HUES64 (cell line): Measurements from ENCODE around the gene OAS3.

Experiments
- H3K27ac ChIP-seq: 2 replicates; pipeline ENCODE4 v1.7.0; 2013; ENCODE audit warnings: low read depth, low read length, inconsistent platforms
- H3K27me3 ChIP-seq: 2 replicates; pipeline ENCODE4 v1.6.1; 2013; ENCODE audit warnings: mild to moderate bottlenecking, low read length; ENCODE audit not compliant: insufficient read depth
- H3K36me3 ChIP-seq: 2 replicates; pipeline ENCODE4 v1.6.1; 2013; ENCODE audit warnings: mild to moderate bottlenecking, low read length; ENCODE audit not compliant: insufficient read depth
- H3K4me1 ChIP-seq: 2 replicates; pipeline ENCODE4 v1.6.1; 2013; ENCODE audit warnings: mild to moderate bottlenecking, low read length, moderate library complexity; ENCODE audit not compliant: insufficient read depth
- H3K4me3 ChIP-seq: 2 replicates; pipeline ENCODE4 v1.5.1; 2013; ENCODE audit warnings: mild to moderate bottlenecking, low read length, moderate library complexity
- H3K9ac ChIP-seq: 2 replicates; pipeline ENCODE4 v1.6.1; 2013; ENCODE audit warnings: mild to moderate bottlenecking, low read depth, low read length
- H3K9me3 ChIP-seq: 2 replicates; pipeline ENCODE4 v1.6.1; 2013; ENCODE audit warnings: low read depth, low read length; ENCODE audit not compliant: insufficient read depth
- WGBS: fragments of 150-250, 120-280 bp; methylation state at CpG from one replicate; pipeline ENCODE4 v1.1.7; 2013; ENCODE audit warnings: missing lambda C conversion rate; 5-methylcytosine and 5-hydroxymethylcytosine counted together

The OAS3 gene

DNA sequence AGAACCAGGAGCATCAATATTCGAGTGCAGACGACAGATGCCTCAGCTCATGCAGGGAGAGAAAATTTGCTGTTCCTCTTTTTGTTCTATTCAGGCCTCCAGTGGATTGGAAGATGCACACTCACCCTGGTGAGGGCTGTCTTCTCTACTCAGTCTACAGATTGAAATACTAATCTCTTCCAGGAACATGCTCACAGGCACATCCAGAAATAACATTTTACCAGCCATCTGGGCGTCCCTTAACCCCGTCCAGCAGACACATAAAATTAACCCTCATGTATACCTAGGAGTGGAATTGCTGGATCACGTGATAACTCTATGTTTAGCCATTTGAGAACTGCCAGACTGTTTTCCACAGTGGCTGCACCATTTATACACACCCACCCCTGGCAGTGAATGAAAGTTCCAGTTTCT, 35.6 kb downstream of the OAS3 start:
- Histone ChIP-seq H3K27me3 (no peaks in the 10 kb centered on the region), H3K4me1 (no peaks in the 10 kb centered on the region), H3K9me3 (no peaks in the 10 kb centered on the region), H3K36me3 (no peaks in the 10 kb centered on the region), H3K27ac (no peak overlapping the region), H3K9ac (no peak overlapping the region), H3K4me3 (no peak overlapping the region)
- 78% methylated on average over 5 of the region's 5 CpGs for WGBS

- Histone ChIP-seq H3K9ac (no peak overlapping the region), H3K27ac (no peak overlapping the region), H3K27me3 (no peaks in the 10 kb centered on the region), H3K4me3 (no peak overlapping the region), H3K4me1 (no peaks in the 10 kb centered on the region), H3K9me3 (no peaks in the 10 kb centered on the region), H3K36me3 (no peaks in the 10 kb centered on the region)
- WGBS: 92% methylated on average over 7 of the region's 7 CpGs
Measured at GRCh38 chr12:112974904-112975303, 36.6 kb downstream of the OAS3 start.

GRCh38 chr12:112977139-112977538, 38.9 kb downstream of the OAS3 start:
- no peak overlapping the region for H3K27ac ChIP-seq
- H3K4me1 ChIP-seq: no peaks in the 10 kb centered on the region
- no peaks in the 10 kb centered on the region for H3K36me3 ChIP-seq
- H3K9ac ChIP-seq: no peak overlapping the region
- WGBS: 90% methylated on average over 3 of the region's 3 CpGs
- H3K4me3 ChIP-seq: no peak overlapping the region
- H3K9me3 ChIP-seq: no peaks in the 10 kb centered on the region
- H3K27me3 ChIP-seq: no peaks in the 10 kb centered on the region

DNA sequence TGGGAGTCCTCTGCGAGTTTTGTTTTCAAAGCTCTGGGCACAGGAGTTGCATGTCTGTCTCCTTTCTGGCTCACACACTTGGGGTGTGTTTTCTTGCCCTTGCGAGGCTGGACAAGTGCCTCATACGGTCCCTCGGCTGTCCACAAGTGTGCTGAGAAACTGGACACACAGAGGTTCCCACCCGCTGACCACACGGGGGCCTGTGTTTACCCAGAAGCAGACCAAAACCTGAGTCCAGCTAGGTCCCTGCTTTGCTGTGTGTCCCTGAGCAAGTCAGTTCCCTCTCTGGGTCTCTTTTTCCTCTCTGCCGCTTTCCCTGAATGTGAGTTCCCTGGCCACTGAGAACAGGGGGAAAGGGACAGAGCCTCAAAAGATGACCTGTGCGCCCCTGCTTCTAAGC, 39.4 kb downstream of the OAS3 start:
- WGBS: 88% methylated on average over 8 of the region's 8 CpGs
- Histone ChIP-seq H3K9ac (no peak overlapping the region), H3K9me3 (no peaks in the 10 kb centered on the region), H3K4me3 (no peak overlapping the region), H3K27ac (no peak overlapping the region), H3K36me3 (no peaks in the 10 kb centered on the region), H3K4me1 (no peaks in the 10 kb centered on the region), H3K27me3 (no peaks in the 10 kb centered on the region)

DNA sequence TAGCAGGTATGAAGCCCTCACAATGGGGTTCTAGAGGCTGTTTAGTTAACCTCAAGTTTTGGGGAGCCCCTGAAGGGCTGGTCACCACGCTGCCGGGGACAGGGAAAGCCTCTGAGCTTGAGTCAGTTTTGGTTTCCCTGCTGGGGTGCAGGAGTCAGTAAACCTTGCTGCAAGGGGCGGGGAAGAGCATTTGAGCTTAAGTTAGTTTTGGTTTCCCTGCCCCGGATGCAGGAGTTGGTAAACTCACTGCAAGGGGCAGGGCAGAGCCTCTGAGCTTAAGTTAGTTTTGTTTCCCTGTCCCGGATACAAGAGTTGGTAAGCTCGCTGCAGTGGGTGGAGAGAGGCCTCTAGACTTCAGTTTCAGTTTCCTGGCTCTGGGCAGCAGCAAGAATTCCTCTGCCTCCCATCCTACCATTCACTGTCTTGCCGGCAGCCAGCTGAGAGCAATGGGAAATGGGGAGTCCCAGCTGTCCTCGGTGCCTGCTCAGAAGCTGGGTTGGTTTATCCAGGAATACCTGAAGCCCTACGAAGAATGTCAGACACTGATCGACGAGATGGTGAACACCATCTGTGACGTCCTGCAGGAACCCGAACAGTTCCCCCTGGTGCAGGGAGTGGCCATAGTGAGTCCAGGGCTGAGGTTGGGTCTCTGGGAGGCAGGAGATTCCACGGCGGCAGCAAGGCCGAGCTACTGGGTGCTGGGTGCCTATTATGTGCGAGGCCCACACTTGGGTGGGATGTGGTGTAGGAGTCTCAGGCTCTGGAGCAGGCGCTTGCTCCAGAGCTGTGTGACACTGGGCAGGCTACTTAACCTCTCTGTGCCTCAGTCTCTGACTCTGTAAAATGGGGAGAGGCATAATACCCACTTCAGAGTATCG, 40.1 kb downstream of the OAS3 start, which contains the start of gene OAS2:
Gene OAS2 (plus strand): TSS at position 357 of the 878 bp plus-strand sequence. CDS start 90 bp downstream, at position 447.
- no peaks in the 10 kb centered on the region for H3K4me1 ChIP-seq
- H3K27me3 ChIP-seq: no peaks in the 10 kb centered on the region
- H3K27ac ChIP-seq: no peak within 1 kb of the TSS
- 81% methylated on average over 19 of the region's 19 CpGs for WGBS
- no peak within 1 kb of the TSS for H3K9ac ChIP-seq
- no peak within 1 kb of the TSS for H3K4me3 ChIP-seq
- no peaks in the 10 kb centered on the region for H3K9me3 ChIP-seq
- H3K36me3 ChIP-seq: no peaks in the 10 kb centered on the region

GRCh38 chr12:112979041-112979680, 40.9 kb downstream of the OAS3 start:
- Histone ChIP-seq H3K27me3 (no peaks in the 10 kb centered on the region), H3K27ac (no peak overlapping the region), H3K4me3 (no peak overlapping the region), H3K36me3 (no peaks in the 10 kb centered on the region), H3K9me3 (no peaks in the 10 kb centered on the region), H3K9ac (no peak overlapping the region), H3K4me1 (no peaks in the 10 kb centered on the region)
- WGBS: 89% methylated on average over 6 of the region's 6 CpGs

GRCh38 chr12:112980491-112981158, 42.4 kb downstream of the OAS3 start:
- peaks cover 5% of the 10 kb centered on the region; the same call in 1 of the 2 replicates for H3K9me3 ChIP-seq
- WGBS: 77% methylated on average over 2 of the region's 4 CpGs
- H3K4me3 ChIP-seq: no peak overlapping the region
- no peaks in the 10 kb centered on the region for H3K4me1 ChIP-seq
- no peaks in the 10 kb centered on the region for H3K36me3 ChIP-seq
- H3K27me3 ChIP-seq: no peaks in the 10 kb centered on the region
- H3K9ac ChIP-seq: no peak overlapping the region
- H3K27ac ChIP-seq: no peak overlapping the region

- Histone ChIP-seq H3K27me3 (no peaks in the 10 kb centered on the region), H3K27ac (no peak overlapping the region), H3K36me3 (no peaks in the 10 kb centered on the region), H3K4me3 (no peak overlapping the region), H3K9ac (no peak overlapping the region), H3K4me1 (no peaks in the 10 kb centered on the region; the same call in 1 of the 2 replicates), H3K9me3 (peaks cover 5% of the 10 kb centered on the region; the same call in 1 of the 2 replicates)
- WGBS: 98% methylated on average over 1 of the region's 1 CpG
Measured at GRCh38 chr12:112985642-112986290, 47.5 kb downstream of the OAS3 start.

DNA sequence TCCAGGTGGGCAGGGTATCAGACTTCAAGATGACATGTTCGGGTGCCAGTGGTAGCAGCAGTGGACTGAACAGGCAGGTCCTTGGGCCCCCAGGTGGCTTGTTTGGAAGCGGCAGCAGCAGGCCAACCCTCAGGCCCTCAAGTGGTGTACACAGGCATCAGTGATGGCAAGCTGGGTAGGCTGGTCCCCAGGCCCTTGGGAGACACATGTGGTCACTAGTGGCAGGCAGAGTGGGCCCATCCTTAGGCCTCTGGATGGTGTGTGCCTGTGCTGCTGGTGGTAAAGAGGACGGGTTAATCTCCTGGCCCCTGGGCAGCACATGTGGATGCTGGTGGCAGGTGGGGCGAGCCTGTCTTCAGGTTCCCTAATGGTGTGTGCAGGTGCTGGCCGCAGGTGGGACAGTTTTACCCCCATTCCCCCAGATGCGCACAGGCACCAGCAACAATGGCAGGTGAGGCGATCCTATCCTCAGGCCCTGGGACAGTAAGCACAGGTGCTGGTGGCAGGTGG, 48.1 kb downstream of the OAS3 start:
- no peaks in the 10 kb centered on the region for H3K36me3 ChIP-seq
- peaks cover 5% of the 10 kb centered on the region; the same call in 1 of the 2 replicates for H3K9me3 ChIP-seq
- no peaks in the 10 kb centered on the region for H3K27me3 ChIP-seq
- no peak overlapping the region for H3K9ac ChIP-seq
- H3K4me3 ChIP-seq: no peak overlapping the region
- H3K4me1 ChIP-seq: no peaks in the 10 kb centered on the region; the same call in 1 of the 2 replicates
- no peak overlapping the region for H3K27ac ChIP-seq
- 95% methylated on average over 7 of the region's 7 CpGs for WGBS

DNA sequence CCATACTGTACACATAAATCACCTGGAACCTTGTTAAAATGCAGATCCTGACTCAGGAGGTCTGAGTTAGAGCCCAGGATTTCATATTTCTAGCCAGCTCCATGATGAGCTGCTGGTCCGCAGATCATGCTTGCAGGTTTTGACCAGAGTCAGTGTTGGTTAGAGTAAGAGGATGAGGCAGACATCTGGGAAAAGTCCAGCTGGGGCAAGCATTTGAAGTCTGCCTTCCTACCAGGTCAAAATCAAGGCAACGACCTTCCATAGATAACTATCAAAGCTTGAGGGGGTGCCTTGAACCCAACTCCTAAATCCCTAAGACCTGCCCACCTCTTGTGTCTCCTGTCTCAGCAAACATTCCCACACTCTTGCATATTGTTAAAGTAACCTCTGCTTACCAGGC, 49.3 kb downstream of the OAS3 start:
- Histone ChIP-seq H3K36me3 (no peaks in the 10 kb centered on the region), H3K4me1 (no peaks in the 10 kb centered on the region; the same call in 1 of the 2 replicates), H3K27ac (no peak overlapping the region), H3K9me3 (peaks cover 5% of the 10 kb centered on the region; the same call in 1 of the 2 replicates), H3K4me3 (no peak overlapping the region), H3K9ac (no peak overlapping the region), H3K27me3 (no peaks in the 10 kb centered on the region)
- WGBS: 78% methylated on average over 2 of the region's 2 CpGs
